Measurements from ENCODE around the gene LRCH3.
A peak's percentile ranks its signal among the peaks of the same experiment; 100 is the strongest.

LRCH3 gene

GRCh38 chr3:197798863-197799262 lies 7.8 kb downstream of the LRCH3 start:
- TF ChIP-seq EP300 (IDR thresholded peaks at IDR 0.05; ENCODE audit: borderline replicate concordance), result no peak
- TF ChIP-seq TCF12 (IDR thresholded peaks at IDR 0.05; ENCODE audit: low read depth), result no peak
- no peak for TF ChIP-seq MAX (IDR thresholded peaks at IDR 0.05)
- TF ChIP-seq CREB1 (IDR thresholded peaks at IDR 0.05; ENCODE audit: low read depth), result no peak

- TF ChIP-seq EP300 (IDR thresholded peaks at IDR 0.05; ENCODE audit: borderline replicate concordance) (no peak), RAD21 (IDR thresholded peaks at IDR 0.05; ENCODE audit: low read depth) (no peak), REST (IDR thresholded peaks at IDR 0.05; ENCODE audit: low read depth) (no peak), FOXM1 (IDR thresholded peaks at IDR 0.05; ENCODE audit: borderline replicate concordance, low read depth) (no peak), YY1 (IDR thresholded peaks at IDR 0.05; ENCODE audit: low read depth) (no peak), CEBPB (IDR thresholded peaks at IDR 0.05) (no peak), MAX (IDR thresholded peaks at IDR 0.05) (no peak), USF1 (IDR thresholded peaks at IDR 0.05) (no peak), TCF12 (IDR thresholded peaks at IDR 0.05; ENCODE audit: low read depth) (no peak), CREB1 (IDR thresholded peaks at IDR 0.05; ENCODE audit: low read depth) (no peak), ZBTB7A (IDR thresholded peaks at IDR 0.05; ENCODE audit: low read depth) (no peak), TEAD4 (IDR thresholded peaks at IDR 0.05) (no peak), TAF1 (IDR thresholded peaks at IDR 0.05; ENCODE audit: low read depth) (no peak), EGR1 (IDR thresholded peaks at IDR 0.05) (no peak), NFIC (IDR thresholded peaks at IDR 0.05) (no peak)
These were observed 9.3 kb downstream of the LRCH3 start for GRCh38 chr3:197800379-197800778.

GRCh38 chr3:197801891-197802778 lies 11.1 kb downstream of the LRCH3 start:
- TF ChIP-seq ZBTB7A (IDR thresholded peaks at IDR 0.05; ENCODE audit: low read depth) (no peak), RAD21 (IDR thresholded peaks at IDR 0.05; ENCODE audit: low read depth) (peak; percentile 19; the same call in 1 of the 2 replicates), TEAD4 (IDR thresholded peaks at IDR 0.05) (no peak)

GRCh38 chr3:197802779-197803459 lies 11.9 kb downstream of the LRCH3 start:
- TF ChIP-seq CREB1 (IDR thresholded peaks at IDR 0.05; ENCODE audit: low read depth), result no peak
- no peak for TF ChIP-seq TEAD4 (IDR thresholded peaks at IDR 0.05)
- TF ChIP-seq TCF12 (IDR thresholded peaks at IDR 0.05; ENCODE audit: low read depth), result no peak
- TF ChIP-seq FOXM1 (IDR thresholded peaks at IDR 0.05; ENCODE audit: borderline replicate concordance, low read depth), result no peak
- peak; percentile 21; the same call in 1 of the 2 replicates for TF ChIP-seq RAD21 (IDR thresholded peaks at IDR 0.05; ENCODE audit: low read depth)

GRCh38 chr3:197804511-197804910 lies 13.5 kb downstream of the LRCH3 start:
- TF ChIP-seq TEAD4 (IDR thresholded peaks at IDR 0.05), result no peak
- TF ChIP-seq CREB1 (IDR thresholded peaks at IDR 0.05; ENCODE audit: low read depth), result no peak
- TF ChIP-seq FOXM1 (IDR thresholded peaks at IDR 0.05; ENCODE audit: borderline replicate concordance, low read depth), result no peak
- no peak for TF ChIP-seq RAD21 (IDR thresholded peaks at IDR 0.05; ENCODE audit: low read depth)
- TF ChIP-seq EP300 (IDR thresholded peaks at IDR 0.05; ENCODE audit: borderline replicate concordance), result no peak
- TF ChIP-seq MAX (IDR thresholded peaks at IDR 0.05), result no peak
- no peak for TF ChIP-seq CEBPB (IDR thresholded peaks at IDR 0.05)
- no peak for TF ChIP-seq NFIC (IDR thresholded peaks at IDR 0.05)

- TF ChIP-seq ZBTB7A (IDR thresholded peaks at IDR 0.05; ENCODE audit: low read depth), result no peak
- TF ChIP-seq RAD21 (IDR thresholded peaks at IDR 0.05; ENCODE audit: low read depth), result no peak
- no peak for TF ChIP-seq TCF12 (IDR thresholded peaks at IDR 0.05; ENCODE audit: low read depth)
- TF ChIP-seq CEBPB (IDR thresholded peaks at IDR 0.05), result no peak
- no peak for TF ChIP-seq NFIC (IDR thresholded peaks at IDR 0.05)
- TF ChIP-seq CREB1 (IDR thresholded peaks at IDR 0.05; ENCODE audit: low read depth), result no peak
- TF ChIP-seq REST (IDR thresholded peaks at IDR 0.05; ENCODE audit: low read depth), result no peak
- TF ChIP-seq TAF1 (IDR thresholded peaks at IDR 0.05; ENCODE audit: low read depth), result no peak
- TF ChIP-seq EP300 (IDR thresholded peaks at IDR 0.05; ENCODE audit: borderline replicate concordance), result no peak
- TF ChIP-seq MAX (IDR thresholded peaks at IDR 0.05), result no peak
- no peak for TF ChIP-seq TEAD4 (IDR thresholded peaks at IDR 0.05)
- TF ChIP-seq FOXM1 (IDR thresholded peaks at IDR 0.05; ENCODE audit: borderline replicate concordance, low read depth), result no peak
These were observed 17.0 kb downstream of the LRCH3 start for GRCh38 chr3:197807969-197808587.
